Fibroblast of the aortic adventitia (primary cell): Measurements from ENCODE around the gene ADAMTS3. TPM values are rescaled to one million over a fixed set of nuclear protein-coding genes. Genes with fewer than 3 reads are reported as not detected.

Experiments used
- DNase-seq: peaks from one replicate; pipeline ENCODE4 v3.0.0-alpha.2; 2010; ENCODE audit warnings: low read depth
- H3K4me3 ChIP-seq: 2 replicates; pipeline ENCODE4 v1.5.1; 2011; ENCODE audit warnings: low read depth, mild to moderate bottlenecking, control low read depth, low read length, moderate library complexity
- total RNA-seq: library from RNA; depleted of rRNA; stranded (reverse); fragments of >200 nt; gene quantifications from 2 replicates; pipeline ENCODE4 v1.2.3, GENCODE V29; 2012; ENCODE audit warnings: low replicate concordance
- TF ChIP-seq, protein P1 (sequence below): IDR thresholded peaks from 2 replicates; pipeline ENCODE4 v1.5.1; 2011; ENCODE audit warnings: mild to moderate bottlenecking, low read length, control low read depth, inconsistent platforms; ENCODE audit not compliant: insufficient read depth

The ADAMTS3 gene
- total RNA-seq, 1 donor: 20.3 TPM

DNA sequence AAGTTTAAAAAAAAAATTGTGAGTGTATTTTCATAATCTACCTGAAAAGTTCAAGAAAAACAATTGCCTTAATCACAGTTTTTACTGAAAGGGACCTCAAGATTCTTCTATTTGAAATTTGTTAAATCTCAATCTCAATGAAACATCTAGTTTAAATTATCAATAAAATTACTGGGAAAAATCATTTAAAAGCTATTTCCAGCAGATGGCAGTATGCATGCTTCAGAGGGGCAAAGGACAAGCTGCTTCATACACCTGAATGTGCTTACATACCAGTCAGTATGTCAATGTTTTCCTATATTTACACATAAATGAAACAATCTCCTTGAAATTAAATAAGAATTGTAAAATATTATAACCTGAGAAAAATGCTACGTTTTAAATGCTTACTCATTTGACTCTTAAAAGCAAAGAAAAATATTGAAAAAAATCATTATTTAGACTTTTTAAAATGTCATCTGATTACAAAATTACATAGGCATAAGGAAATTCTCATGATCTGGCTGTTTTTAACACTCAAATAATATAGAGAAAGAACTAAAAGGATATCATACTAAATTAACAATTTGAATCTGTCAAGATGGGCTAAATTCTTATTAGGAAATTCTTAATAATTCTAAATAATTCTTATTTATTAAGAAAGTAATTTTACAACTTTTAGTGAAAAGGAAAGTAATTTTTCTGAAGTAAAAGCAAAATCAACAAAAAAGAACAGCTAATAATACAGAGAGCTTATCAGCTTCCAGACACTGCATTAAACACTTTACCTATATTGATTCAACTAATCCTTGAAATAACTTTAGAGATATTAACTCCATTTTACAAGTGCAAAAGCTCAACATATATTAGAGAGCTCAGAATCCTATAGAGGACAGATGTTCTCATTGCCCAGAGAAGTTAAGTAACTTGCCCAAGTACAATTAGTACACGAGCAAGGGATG is 242.1 kb downstream of the ADAMTS3 start:
- no peak overlapping the region for H3K4me3 ChIP-seq
- TF ChIP-seq, protein P1, sequence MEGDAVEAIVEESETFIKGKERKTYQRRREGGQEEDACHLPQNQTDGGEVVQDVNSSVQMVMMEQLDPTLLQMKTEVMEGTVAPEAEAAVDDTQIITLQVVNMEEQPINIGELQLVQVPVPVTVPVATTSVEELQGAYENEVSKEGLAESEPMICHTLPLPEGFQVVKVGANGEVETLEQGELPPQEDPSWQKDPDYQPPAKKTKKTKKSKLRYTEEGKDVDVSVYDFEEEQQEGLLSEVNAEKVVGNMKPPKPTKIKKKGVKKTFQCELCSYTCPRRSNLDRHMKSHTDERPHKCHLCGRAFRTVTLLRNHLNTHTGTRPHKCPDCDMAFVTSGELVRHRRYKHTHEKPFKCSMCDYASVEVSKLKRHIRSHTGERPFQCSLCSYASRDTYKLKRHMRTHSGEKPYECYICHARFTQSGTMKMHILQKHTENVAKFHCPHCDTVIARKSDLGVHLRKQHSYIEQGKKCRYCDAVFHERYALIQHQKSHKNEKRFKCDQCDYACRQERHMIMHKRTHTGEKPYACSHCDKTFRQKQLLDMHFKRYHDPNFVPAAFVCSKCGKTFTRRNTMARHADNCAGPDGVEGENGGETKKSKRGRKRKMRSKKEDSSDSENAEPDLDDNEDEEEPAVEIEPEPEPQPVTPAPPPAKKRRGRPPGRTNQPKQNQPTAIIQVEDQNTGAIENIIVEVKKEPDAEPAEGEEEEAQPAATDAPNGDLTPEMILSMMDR: peak; percentile 67
- DNase-seq: peak; percentile 68

DNA sequence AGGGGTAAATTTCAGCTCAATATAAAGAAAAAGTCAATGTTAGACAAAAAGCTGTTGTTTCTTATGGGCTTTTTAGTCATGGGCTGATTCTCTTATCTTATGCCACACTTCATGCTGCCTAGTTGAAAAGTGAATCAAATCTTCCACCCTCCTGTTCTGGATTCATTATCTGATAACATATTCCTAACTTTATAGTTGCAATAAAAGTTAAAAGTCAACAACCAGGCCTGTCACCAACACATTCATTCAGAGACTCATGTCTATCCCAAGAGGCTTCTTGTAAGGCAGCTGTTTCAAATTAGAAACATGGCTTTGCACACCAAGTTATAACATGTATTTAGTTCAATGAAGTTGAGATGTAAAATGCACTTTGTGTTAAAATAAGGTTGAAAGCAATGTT is 243.8 kb downstream of the ADAMTS3 start:
- DNase-seq: no peak
- TF ChIP-seq, protein P1: no peak
- no peak overlapping the region for H3K4me3 ChIP-seq

DNA sequence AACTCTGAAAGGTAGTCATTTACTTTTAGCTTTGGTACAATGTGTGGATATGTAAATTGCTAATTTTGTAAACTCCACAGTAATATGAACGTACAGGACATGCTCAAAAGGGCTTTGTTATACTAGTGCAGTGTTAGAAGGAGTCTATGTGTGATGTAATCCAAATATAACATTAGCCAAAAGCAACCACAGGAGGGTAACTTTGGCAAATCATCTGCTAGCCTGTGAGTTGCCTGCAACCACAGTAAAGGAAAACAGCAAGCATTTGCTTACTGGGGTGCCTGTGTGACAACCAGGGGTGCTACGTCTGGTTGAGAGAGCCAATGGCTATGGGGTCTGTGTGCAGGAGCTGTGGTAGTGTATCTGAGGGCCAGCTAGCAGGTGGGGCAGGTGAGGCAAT is 245.8 kb downstream of the ADAMTS3 start:
- peak; percentile 39 for DNase-seq
- TF ChIP-seq, protein P1: no peak
- H3K4me3 ChIP-seq: no peak overlapping the region

DNA sequence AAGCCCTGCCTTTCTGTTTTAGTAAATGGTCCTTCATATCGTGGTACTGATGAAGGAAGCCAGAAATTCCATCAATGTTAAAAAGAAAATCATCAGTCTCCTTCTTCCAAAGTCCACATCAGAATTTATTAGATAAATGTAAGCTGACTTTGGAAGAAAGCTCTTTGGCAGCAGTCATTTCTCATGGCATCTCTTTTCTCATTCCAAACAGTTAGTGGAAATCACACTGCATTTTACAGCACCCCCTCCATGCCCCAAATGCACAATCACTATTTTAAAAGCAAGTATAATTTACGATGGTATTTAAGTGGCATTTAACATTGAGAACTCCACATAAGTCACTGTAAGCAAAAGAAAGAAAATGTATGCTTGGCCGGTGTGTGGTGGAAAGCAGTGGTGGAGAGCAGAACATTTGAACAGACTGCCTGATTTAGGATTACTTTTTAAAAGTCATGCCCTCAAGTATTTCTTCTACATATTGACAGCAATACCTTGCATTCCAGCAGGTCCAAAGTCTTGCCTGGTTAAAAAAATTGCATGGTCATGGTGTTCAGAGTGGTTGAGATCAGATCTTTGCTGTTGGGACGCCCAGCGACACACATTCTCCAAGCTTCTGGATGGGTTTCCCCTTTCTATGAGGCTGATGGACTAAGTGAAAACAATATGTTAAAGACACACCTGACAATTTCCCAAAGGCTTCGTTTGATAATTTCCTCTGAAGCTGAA is 248.6 kb downstream of the ADAMTS3 start:
- H3K4me3 ChIP-seq: no peak overlapping the region
- DNase-seq: no peak
- TF ChIP-seq, protein P1: no peak

DNA sequence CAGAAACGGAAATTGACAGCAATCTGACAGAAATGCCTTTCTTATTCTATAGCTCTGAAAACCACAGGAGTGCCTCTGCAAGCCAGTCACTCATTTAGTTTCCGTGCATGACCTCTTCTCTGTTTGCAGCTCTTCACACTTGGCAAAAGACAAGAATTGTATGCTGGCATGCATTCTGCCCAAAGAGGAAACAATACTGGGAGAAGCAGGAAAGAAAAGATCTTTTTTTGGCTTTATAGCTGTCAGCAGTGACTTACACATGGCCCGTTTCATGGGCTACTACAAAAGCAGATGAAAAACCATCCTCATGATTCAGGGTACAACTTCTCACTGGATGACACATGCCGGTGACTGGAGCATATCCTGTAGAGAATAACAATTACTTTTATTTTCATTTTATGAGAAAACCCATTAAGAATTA is 249.4 kb downstream of the ADAMTS3 start:
- TF ChIP-seq, protein P1: no peak
- peak; percentile 62 for DNase-seq
- no peak overlapping the region for H3K4me3 ChIP-seq

DNA sequence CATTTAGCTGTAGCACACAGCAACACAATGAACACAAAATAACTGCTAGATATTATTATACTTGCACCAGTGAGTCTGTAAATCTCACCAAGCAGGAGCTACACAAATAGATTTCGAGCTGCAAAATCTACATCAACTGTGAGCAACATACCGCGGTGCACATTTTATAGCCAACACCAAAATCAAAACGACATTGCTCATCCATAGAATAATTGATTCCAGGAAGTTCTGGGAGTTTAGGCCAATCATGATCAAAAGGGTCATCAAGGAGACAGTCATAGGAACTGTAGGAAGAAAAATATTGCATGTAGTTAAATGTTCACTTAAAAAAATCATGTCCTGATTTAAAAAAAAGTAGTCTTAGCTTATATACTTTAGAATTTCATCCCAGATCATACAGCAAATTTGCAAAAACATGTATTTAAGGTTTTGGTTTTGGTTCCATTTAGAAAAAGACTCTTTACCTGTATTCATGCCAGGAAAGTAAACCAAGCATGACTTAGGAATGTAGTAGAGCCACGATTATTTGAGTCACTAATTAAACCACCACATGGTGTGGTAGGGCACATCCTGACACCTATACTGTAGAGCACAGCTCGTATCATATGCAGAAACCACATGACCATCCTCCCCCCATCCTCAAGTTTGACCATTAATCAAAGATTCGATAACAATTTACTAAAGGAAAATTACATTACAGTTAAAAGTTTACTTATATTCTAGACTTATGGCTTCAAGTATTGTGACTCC is 250.4 kb downstream of the ADAMTS3 start:
- DNase-seq: no peak
- TF ChIP-seq, protein P1: no peak
- H3K4me3 ChIP-seq: no peak overlapping the region
